GM04504 (cell line): ENCODE data around the gene SLC13A5.
A peak's percentile ranks its signal among the peaks of the same experiment; 100 is the strongest.
"Not testable (repeated sequence)": the region's sequence is repeated elsewhere in the genome, so short reads cannot be mapped to it uniquely, and the experiment has no call there.

Source experiments
- DNase-seq: peaks from one replicate; pipeline ENCODE4 v3.0.0-alpha.2; 2012; ENCODE audit warnings: low read depth

SLC13A5 gene

GRCh38 chr17:6660805-6661463 is 52.2 kb downstream of the SLC13A5 start:
- DNase-seq = no peak

DNA sequence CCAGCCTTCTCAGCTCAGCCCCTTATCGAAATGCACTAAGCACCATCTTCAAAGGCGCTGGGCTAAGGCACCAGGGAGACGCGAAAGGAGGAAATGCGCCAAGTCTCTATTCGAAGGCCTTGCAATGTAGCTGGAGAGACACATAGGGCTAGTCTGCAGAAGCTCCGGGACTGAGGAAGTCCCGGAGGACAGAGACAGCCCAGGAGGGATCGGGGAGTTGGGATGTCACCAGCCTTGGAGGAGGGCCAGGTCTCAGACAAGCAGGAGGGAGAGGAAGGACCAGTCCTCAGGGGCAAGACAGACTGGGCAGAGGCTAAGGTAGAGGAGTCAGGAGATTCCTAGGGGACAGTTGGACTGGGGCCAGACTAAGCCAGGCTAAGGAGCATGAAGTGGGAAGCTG is 53.1 kb downstream of the SLC13A5 start:
- DNase-seq = no peak

DNA sequence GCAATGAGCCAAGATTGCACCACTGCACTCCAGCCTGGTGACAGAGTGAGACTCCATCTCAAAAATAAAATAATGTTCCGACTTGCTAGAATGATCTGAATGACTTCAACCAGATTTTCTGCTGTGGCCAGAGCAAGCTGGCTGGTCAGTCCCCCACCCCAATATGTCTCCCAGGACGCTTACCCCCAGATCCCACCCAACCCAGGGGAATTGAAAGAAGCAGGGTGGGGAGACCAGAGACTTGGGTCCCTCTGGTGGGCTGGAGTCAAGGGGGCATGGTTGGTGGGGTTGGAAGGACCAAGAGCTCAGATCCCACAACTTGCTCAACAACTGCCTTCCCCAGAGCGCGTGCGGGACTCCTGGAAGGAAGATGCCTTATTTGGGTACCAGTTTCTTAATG is 54.8 kb downstream of the SLC13A5 start:
- not testable (repeated sequence) for DNase-seq

- no peak for DNase-seq
Observed at GRCh38 chr17:6657633-6658287, 55.4 kb downstream of the SLC13A5 start.

- DNase-seq = not testable (repeated sequence)
Observed at GRCh38 chr17:6656797-6657632, 56.2 kb downstream of the SLC13A5 start.

- not testable (repeated sequence) for DNase-seq
Observed at GRCh38 chr17:6655732-6656361, 57.3 kb downstream of the SLC13A5 start.

- DNase-seq = no peak
Observed at GRCh38 chr17:6654841-6655731, 58.1 kb downstream of the SLC13A5 start.

GRCh38 chr17:6651919-6652452 is 61.2 kb downstream of the SLC13A5 start:
- no peak for DNase-seq

- peak; percentile 83 for DNase-seq
Observed at GRCh38 chr17:6651354-6651918, 61.7 kb downstream of the SLC13A5 start, which contains the start of the genes C17orf100 and MED31. C17orf100 (plus strand) TSS chr17:6651762; CDS start chr17:6651914, 152 bp downstream. MED31 (minus strand) TSS chr17:6651605; CDS start chr17:6651528, 77 bp downstream.

DNA sequence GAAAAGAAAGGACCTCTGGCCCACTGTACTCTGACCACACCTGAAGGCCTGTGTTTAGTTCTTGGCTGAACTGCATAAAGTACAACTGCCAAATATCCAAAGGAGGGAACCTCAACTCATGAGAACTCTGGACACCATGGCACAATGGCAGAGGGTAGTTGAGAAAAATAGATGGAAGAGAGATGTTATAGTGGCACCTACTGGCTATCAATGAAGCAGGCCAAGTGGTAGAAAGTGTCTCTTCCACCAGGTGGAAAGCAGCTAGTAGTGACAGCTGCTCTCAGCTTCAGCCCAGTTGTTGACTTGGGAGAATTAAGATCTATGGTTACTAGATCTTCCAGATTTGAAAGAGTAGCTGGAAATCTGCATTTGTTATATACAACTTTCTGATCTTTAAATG is 65.0 kb downstream of the SLC13A5 start:
- no peak for DNase-seq

GRCh38 chr17:6643451-6644125 is 69.6 kb downstream of the SLC13A5 start:
- no peak for DNase-seq

GRCh38 chr17:6642592-6642991 is 70.6 kb downstream of the SLC13A5 start:
- DNase-seq = no peak

DNA sequence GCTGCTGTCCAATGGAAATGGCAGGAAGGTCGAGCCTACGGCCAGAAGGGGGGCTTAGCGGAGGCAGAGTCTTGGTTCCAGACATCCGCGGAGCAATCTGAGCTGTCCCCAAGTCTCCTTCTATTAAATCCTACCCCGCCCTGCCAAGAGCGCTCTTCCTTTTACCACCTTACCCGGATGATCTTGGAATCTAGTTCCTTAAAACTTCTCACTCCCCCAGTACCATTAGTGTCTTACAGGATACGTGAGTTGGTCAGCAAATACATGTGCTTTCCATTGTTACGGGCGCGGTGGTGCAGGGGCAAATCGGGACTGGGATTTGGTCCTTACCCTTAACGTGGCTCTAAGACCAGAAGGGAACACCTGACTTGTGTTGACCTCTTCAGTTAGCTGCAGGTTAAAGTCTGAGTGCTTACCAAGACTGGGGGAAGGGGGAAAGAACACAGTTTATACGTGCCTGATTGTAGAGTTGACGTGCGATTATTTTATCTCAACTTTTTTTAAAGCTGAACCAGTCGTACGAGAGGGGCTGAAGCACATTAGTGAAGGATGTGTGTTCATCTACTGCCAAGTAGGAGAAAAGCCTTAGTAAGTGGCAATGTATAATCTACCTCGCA is 71.8 kb downstream of the SLC13A5 start:
- no peak for DNase-seq

DNA sequence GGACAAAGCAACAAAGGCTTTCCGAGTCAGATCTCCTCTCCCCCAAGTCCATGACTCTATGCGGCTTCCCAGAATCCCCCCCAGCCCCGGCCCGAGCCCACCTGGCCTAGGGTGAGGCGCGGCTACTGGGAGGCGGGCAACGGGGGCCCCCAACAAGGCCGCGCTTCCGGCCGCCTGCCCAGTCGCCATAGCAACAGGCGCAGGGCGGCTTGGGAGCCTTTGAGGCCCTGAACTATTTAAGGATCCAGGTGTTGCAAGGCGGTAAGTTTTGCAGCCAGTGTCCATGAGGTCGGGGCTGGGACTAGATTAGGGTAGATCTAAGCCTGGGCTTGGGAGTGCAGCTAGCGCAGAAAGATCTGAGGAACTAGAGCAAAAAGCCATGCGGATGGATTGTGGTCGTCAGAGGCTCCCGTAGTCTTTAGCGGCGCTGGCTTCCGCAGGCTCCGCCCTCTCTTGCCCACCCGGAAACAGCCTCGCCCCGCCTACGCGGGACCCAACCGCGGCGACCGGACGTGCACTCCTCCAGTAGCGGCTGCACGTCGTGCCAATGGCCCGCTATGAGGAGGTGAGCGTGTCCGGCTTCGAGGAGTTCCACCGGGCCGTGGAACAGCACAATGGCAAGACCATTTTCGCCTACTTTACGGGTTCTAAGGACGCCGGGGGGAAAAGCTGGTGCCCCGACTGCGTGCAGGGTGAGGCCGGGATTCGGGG is 72.5 kb downstream of the SLC13A5 start, which contains the start of the genes KIAA0753 and TXNDC17:
TSS of gene KIAA0753 (minus strand) at position 176 of the 711 bp plus-strand sequence. CDS start 5,608 bp downstream, outside the sequence.
TSS of gene TXNDC17 (plus strand) at position 525 of the 711 bp plus-strand sequence. CDS start at position 548, 23 bp downstream.
- DNase-seq = peak; percentile 78

DNA sequence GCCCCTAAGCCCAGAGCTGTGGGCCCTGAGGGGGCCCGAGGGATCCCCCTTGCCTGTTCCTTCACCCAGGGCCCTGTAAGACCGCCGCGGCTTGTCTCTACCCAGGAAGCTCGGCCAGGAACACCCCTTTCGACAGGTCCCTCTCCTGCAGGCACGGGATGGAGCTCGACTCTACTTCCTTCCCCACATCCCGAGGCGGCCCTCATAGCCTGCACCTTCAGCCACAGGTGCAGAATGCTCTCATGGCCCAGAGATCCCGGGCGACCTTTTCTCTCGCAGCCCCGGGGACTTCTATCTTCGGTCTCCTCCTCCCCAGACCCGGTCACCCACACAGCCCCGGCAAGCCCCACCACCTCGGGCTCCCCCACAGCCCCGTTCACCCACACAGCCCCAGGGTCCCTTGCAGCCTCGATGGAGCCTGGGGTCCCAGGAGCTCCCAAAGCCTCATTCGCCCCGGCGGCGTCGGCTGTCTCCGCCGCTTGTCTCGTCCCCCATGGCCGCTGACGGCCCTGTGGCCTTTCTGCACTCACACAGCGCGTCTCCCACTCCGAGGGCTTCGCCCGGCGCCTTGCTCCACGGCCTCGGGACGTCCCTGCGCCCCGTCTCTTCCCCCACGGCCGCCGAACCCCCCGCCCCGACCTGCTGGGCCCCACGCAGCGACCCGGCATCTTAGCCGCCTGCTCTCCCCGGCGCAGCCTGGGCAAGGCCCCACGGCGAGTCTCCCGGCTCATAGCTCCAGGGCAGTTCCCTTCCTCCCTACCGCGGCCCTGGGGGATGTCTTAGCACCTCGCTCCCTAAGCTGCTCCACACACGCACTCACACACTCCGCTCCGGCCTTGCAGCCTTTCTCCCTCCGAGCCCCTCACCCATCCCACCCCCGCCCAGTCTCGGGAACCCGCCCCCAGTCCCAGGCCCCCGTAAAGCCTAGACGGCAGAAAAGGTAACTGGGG is 73.3 kb downstream of the SLC13A5 start:
- DNase-seq = no peak

DNA sequence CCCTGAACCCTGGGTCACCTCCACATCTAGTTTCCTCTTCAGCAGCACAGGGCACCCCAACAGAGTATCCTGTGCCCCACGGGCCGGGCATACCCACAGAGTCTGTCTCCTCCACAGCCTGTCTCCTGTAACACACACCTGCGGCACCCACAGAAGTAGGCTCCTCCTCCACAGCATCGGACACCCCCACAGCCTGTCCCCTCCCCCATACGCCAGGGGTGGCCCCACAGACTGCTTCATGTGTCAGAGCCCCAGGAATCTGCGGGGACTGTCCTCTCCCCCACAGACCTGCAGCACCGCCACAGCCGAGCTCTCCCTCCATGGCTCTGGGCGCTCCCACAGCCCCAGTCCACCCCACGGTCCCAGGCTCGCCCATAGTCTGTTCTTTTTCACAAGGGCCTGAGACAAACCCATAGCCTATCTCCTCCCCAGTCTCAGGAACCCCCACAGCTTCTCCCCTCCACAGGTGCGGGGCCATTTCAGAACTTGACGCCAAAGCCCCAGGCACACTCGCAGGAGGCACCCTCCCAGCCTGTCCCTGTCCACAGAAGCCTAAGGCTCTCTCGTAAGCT is 74.1 kb downstream of the SLC13A5 start:
- no peak for DNase-seq
